Keratinocyte (primary cell): ENCODE results near the gene ITGB3. TPM values are rescaled to one million over a fixed set of nuclear protein-coding genes. Genes with fewer than 3 reads are reported as not detected.

Source experiments
- DNase-seq: peaks from one replicate; pipeline ENCODE4 v3.0.0-alpha.2; 2011; ENCODE audit warnings: low read depth, missing footprints, low spot score
- FAIRE-seq: peaks from 2 replicates; lab custom pipeline; 2011; peaks lifted over from hg19 to GRCh38; lab: Jason Lieb, UNC
- H2AFZ ChIP-seq: 2 replicates; pipeline ENCODE4 v1.6.0; 2012; ENCODE audit warnings: low read length, control low read depth, inconsistent platforms; ENCODE audit not compliant: control insufficient read depth
- H3K27ac ChIP-seq: 2 replicates; pipeline ENCODE4 v1.5.1; 2011; ENCODE audit warnings: low read length; ENCODE audit not compliant: control insufficient read depth, insufficient read depth
- H3K27me3 ChIP-seq: 3 replicates; pipeline ENCODE4 v1.6.0; 2011; ENCODE audit warnings: low read length; ENCODE audit not compliant: control insufficient read depth, insufficient read depth; ENCODE audit errors: extremely low read depth
- H3K36me3 ChIP-seq, 2 experiments: 2 replicates in 1 of 2; 3 replicates in 1 of 2; pipeline ENCODE4 v1.5.1; 2011; ENCODE audit warnings: low read length in 2 of 2, mild to moderate bottlenecking in 1 of 2; ENCODE audit not compliant: control insufficient read depth in 2 of 2, insufficient read depth in 2 of 2; ENCODE audit errors: extremely low read depth in 1 of 2
- H3K4me1 ChIP-seq: 3 replicates; pipeline ENCODE4 v1.5.1; 2011; ENCODE audit warnings: low read length; ENCODE audit not compliant: control insufficient read depth, insufficient read depth; ENCODE audit errors: extremely low read depth
- H3K4me2 ChIP-seq: 3 replicates; pipeline ENCODE4 v1.6.0; 2011; ENCODE audit warnings: low read depth, low read length; ENCODE audit not compliant: control insufficient read depth, insufficient read depth; ENCODE audit errors: extremely low read depth
- H3K4me3 ChIP-seq, 3 experiments: fragments of 200-600 bp in 1 of 3; sonication (generic) in 1 of 3; 2 replicates in 2 of 3; 3 replicates in 1 of 3; pipeline ENCODE4 v1.5.1; 2011 to 2016; ENCODE audit warnings: low read length in 3 of 3, mild to moderate bottlenecking in 3 of 3, control low read depth in 2 of 3, inconsistent platforms in 1 of 3, low read depth in 1 of 3, mixed read lengths in 1 of 3, mixed run types in 1 of 3, moderate library complexity in 1 of 3; ENCODE audit not compliant: control insufficient read depth in 2 of 3, insufficient read depth in 2 of 3; ENCODE audit errors: extremely low read depth in 1 of 3
- H3K79me2 ChIP-seq: 2 replicates; pipeline ENCODE4 v1.6.0; 2012; ENCODE audit warnings: low read length; ENCODE audit not compliant: control insufficient read depth, insufficient read depth
- H3K9ac ChIP-seq: 3 replicates; pipeline ENCODE4 v1.6.0; 2011; ENCODE audit warnings: low read length; ENCODE audit not compliant: control insufficient read depth, insufficient read depth; ENCODE audit errors: extremely low read depth
- H3K9me1 ChIP-seq: 3 replicates; pipeline ENCODE4 v1.6.0; 2011; ENCODE audit warnings: low read length; ENCODE audit not compliant: control insufficient read depth, insufficient read depth; ENCODE audit errors: extremely low read depth
- H3K9me3 ChIP-seq: 2 replicates; pipeline ENCODE4 v1.5.1; 2012; ENCODE audit warnings: low read depth, low read length; ENCODE audit not compliant: control insufficient read depth
- H4K20me1 ChIP-seq: 3 replicates; pipeline ENCODE4 v1.6.0; 2011; ENCODE audit warnings: low read length; ENCODE audit not compliant: control insufficient read depth, insufficient read depth; ENCODE audit errors: extremely low read depth
- CTCF ChIP-seq, 3 experiments: IDR thresholded peaks in 1 of 3; conservative IDR thresholded peaks in 1 of 3; optimal IDR thresholded peaks in 1 of 3; 2 replicates in 2 of 3; 3 replicates in 1 of 3; pipeline versions ENCODE3 to v1.5.1; 2011; ENCODE audit warnings: low read length in 3 of 3, mild to moderate bottlenecking in 3 of 3, moderate library complexity in 2 of 3, control low read depth in 1 of 3, inconsistent platforms in 1 of 3; ENCODE audit not compliant: insufficient read depth in 2 of 3; ENCODE audit errors: extremely low read depth in 1 of 3
- EZH2 ChIP-seq: IDR thresholded peaks from one replicate; pipeline ENCODE4 v1.6.1; 2012; ENCODE audit warnings: inconsistent platforms, mild to moderate bottlenecking, low read length, moderate library complexity
- dilution Hi-C: fragments of 300-500 bp; cut with MboI; formaldehyde crosslinking; loops from one replicate; pipeline ENCODE4 v1.7.0; 2020; ENCODE audit warnings: low sequenced_read_pairs; ENCODE audit not compliant: extremely low pct_ligation_motif_present
- polyA plus RNA-seq, 5 experiments: library from polyadenylated mRNA; depleted of rRNA in 3 of 5; stranded (reverse) in 3 of 5; stranded (forward) in 1 of 5; unstranded in 1 of 5; fragments of >200 nt; gene quantifications; 1 replicate in 1 of 5; 2 replicates in 3 of 5; 3 replicates in 1 of 5; pipeline versions ENCODE4 v1.2.1 to v1.2.3, GENCODE V29; 2011 to 2012; ENCODE audit warnings: missing spikeins in 2 of 5, low read depth in 1 of 5, low replicate concordance in 1 of 5

The ITGB3 gene
- polyA plus RNA-seq, 1 donor (not counting 4 experiments of a cell fraction or from before 2014, with no cell fraction given), result not detected

DNA sequence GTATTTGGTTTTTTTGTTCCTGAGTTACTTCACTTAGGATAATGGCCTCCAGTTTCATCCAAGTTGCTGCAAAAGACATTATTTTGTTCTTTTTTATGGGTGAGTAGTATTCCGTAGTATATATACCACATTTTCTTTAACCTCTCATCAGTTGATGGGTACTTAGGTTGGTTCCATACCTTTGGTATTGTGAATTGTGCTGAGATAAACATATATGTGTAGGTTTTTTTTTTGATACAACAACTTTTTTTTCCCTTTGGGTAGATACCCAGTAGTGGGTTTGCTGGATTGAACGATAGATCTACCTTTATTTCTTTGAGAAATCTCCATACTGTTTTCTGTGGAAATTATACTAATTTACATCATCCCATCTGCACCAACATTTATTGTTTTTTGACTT, 76.9 kb downstream of the ITGB3 start:
- Histone ChIP-seq H3K27ac (no peak overlapping the region), H3K36me3 (no peaks in the 10 kb centered on the region), H3K27me3 (no peaks in the 10 kb centered on the region), H3K4me3 (no peak overlapping the region), H3K4me1 (no peaks in the 10 kb centered on the region), H2AFZ (no peak overlapping the region), H3K9me3 (no peaks in the 10 kb centered on the region), H3K4me2 (no peak overlapping the region), H3K79me2 (no peaks in the 10 kb centered on the region), H3K9ac (no peak overlapping the region), H4K20me1 (no peaks in the 10 kb centered on the region), H3K9me1 (no peaks in the 10 kb centered on the region)
- DNase-seq, result no peak
- dilution Hi-C loops, result no loop called here
- FAIRE-seq, result no peak
- TF ChIP-seq EZH2 (no peak), CTCF (optimal IDR thresholded peaks at IDR 0.05 in 1 of 3, IDR thresholded peaks at IDR 0.05 in 1 of 3, conservative IDR thresholded peaks at IDR 0.05 in 1 of 3; ENCODE audit: extremely low read depth in 1 of 3, insufficient read depth in 2 of 3, low read length in 3 of 3) (no peak)

DNA sequence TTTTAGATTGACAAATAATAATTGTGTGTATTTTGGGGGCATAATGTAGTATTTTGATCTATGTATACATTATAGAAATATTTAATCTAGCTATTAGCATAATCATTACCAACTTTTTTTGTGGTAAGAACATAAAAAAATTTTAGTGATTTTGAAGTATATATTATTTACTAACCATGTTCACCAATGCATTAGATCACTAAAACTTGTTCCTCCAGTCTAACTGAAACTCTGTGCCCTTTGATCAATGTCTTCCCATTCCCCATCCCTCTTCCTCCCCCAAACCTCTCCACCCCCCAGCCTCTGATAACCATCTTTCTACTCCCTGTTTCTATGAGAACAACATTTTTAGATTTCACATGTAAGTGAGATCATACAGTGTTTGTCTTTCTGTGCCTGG, 78.7 kb downstream of the ITGB3 start:
- no peak overlapping the region for H3K4me2 ChIP-seq
- H3K4me3 ChIP-seq, result no peak overlapping the region
- TF ChIP-seq EZH2 (no peak), CTCF (optimal IDR thresholded peaks at IDR 0.05 in 1 of 3, IDR thresholded peaks at IDR 0.05 in 1 of 3, conservative IDR thresholded peaks at IDR 0.05 in 1 of 3; ENCODE audit: extremely low read depth in 1 of 3, insufficient read depth in 2 of 3, low read length in 3 of 3) (no peak)
- H3K4me1 ChIP-seq, result no peaks in the 10 kb centered on the region
- H3K36me3 ChIP-seq, result no peaks in the 10 kb centered on the region
- H3K27ac ChIP-seq, result no peak overlapping the region
- H3K9ac ChIP-seq, result no peak overlapping the region
- H3K27me3 ChIP-seq, result no peaks in the 10 kb centered on the region
- FAIRE-seq (no peak), DNase-seq (no peak)
- no peaks in the 10 kb centered on the region for H3K79me2 ChIP-seq
- dilution Hi-C loops, result no loop called here
- H4K20me1 ChIP-seq, result no peaks in the 10 kb centered on the region
- no peaks in the 10 kb centered on the region for H3K9me3 ChIP-seq
- H3K9me1 ChIP-seq, result no peaks in the 10 kb centered on the region
- no peak overlapping the region for H2AFZ ChIP-seq
